HL-60 (cell line): ENCODE results near the gene CELA2B.
"Not testable (repeated sequence)": the region's sequence is repeated elsewhere in the genome, so short reads cannot be mapped to it uniquely, and the experiment has no call there.

Experiments
- DNase-seq, 2 experiments: peaks; one replicate each; pipeline ENCODE4 v3.0.0-alpha.2; 2010 to 2020; ENCODE audit warnings: low read depth in 1 of 2, low spot score in 1 of 2
- H3K27ac ChIP-seq: fragments of 250-450 bp; sonication (Bioruptor Pico); replicated peaks from 2 replicates; pipeline ENCODE4 v1.5.1; 2020; ENCODE audit warnings: mild to moderate bottlenecking, moderate library complexity
- H3K27me3 ChIP-seq: fragments of 250-450 bp; sonication (Bioruptor Pico); 2 replicates; pipeline ENCODE4 v1.5.1; 2021; ENCODE audit warnings: mild to moderate bottlenecking, moderate library complexity; ENCODE audit not compliant: insufficient read depth, poor library complexity, severe bottlenecking
- H3K4me3 ChIP-seq: replicated peaks from 2 replicates; pipeline ENCODE4 v1.5.1; 2011; ENCODE audit warnings: mild to moderate bottlenecking, control low read depth, low read length; ENCODE audit not compliant: insufficient read depth
- CTCF ChIP-seq: IDR thresholded peaks from one replicate; pipeline ENCODE4 v1.5.1; 2011; ENCODE audit warnings: low read length, control low read depth, inconsistent platforms; ENCODE audit not compliant: insufficient read depth
- GABPA ChIP-seq: IDR thresholded peaks from 2 replicates; pipeline ENCODE4 v1.6.1; 2012; ENCODE audit warnings: low read depth
- POLR2AphosphoS5 ChIP-seq: IDR thresholded peaks from 2 replicates; pipeline ENCODE4 v1.6.1; 2012; ENCODE audit warnings: low read depth
- SPI1 ChIP-seq: IDR thresholded peaks from 2 replicates; pipeline ENCODE4 v1.6.1; 2012; ENCODE audit warnings: low read depth, mild to moderate bottlenecking, borderline replicate concordance
- TF ChIP-seq, protein P1 (sequence below): IDR thresholded peaks from 2 replicates; pipeline ENCODE4 v1.6.1; 2012; ENCODE audit warnings: low read depth; ENCODE audit not compliant: insufficient replicate concordance

Gene CELA2B

GRCh38 chr1:15471723-15472122, 4.2 kb upstream of the CELA2B start:
- H3K27me3 ChIP-seq, DNase-seq, H3K4me3 ChIP-seq, H3K27ac ChIP-seq: not testable (repeated sequence)

DNA sequence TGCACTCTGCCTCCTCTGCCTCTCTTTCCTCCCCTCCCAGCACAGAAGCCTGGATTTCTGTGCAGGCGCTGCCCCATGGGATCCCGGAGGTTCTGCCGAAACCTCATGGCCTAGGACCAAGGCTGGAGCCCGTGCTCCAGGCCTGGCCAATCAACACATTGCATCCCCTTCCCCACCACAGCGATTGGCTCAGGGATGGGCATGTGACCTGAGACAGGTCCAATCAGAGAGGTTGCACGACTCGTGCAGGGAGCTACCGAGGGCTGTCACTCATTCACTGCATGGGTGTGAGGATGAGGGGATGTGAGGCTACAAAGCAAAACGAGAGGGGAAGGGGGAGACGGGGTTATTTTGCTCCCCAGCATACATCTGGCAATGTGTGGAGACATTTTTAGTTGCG, 3.3 kb upstream of the CELA2B start:
- DNase-seq: no peak
- H3K27me3 ChIP-seq: no peaks in the 10 kb centered on the region
- TF ChIP-seq, protein P1, sequence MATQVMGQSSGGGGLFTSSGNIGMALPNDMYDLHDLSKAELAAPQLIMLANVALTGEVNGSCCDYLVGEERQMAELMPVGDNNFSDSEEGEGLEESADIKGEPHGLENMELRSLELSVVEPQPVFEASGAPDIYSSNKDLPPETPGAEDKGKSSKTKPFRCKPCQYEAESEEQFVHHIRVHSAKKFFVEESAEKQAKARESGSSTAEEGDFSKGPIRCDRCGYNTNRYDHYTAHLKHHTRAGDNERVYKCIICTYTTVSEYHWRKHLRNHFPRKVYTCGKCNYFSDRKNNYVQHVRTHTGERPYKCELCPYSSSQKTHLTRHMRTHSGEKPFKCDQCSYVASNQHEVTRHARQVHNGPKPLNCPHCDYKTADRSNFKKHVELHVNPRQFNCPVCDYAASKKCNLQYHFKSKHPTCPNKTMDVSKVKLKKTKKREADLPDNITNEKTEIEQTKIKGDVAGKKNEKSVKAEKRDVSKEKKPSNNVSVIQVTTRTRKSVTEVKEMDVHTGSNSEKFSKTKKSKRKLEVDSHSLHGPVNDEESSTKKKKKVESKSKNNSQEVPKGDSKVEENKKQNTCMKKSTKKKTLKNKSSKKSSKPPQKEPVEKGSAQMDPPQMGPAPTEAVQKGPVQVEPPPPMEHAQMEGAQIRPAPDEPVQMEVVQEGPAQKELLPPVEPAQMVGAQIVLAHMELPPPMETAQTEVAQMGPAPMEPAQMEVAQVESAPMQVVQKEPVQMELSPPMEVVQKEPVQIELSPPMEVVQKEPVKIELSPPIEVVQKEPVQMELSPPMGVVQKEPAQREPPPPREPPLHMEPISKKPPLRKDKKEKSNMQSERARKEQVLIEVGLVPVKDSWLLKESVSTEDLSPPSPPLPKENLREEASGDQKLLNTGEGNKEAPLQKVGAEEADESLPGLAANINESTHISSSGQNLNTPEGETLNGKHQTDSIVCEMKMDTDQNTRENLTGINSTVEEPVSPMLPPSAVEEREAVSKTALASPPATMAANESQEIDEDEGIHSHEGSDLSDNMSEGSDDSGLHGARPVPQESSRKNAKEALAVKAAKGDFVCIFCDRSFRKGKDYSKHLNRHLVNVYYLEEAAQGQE: no peak
- TF ChIP-seq CTCF (no peak), POLR2AphosphoS5 (no peak), GABPA (no peak), SPI1 (no peak)

DNA sequence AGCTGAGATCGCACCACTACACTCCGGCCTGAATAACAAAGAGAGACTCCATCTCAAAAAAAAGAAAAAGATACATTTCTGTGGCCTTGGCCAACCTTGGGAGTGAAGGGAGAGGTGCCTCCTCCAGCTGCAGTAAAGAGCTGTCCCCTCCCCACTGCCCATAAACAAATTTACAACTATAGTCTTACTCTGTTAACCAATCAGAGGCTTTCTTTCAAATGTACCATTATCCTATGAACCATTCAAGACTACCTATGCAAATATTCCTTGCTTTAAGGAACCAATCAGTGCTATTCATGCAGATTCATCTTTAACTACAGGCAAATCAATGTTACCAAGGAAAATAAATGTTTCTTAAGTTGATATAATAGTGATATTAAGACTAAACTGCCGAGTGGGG, 1.0 kb downstream of the CELA2B start:
- Histone ChIP-seq H3K27me3 (no peaks in the 10 kb centered on the region), H3K4me3 (no peak overlapping the region), H3K27ac (no peak overlapping the region)
- DNase-seq: no peak
- TF ChIP-seq, protein P1: no peak
- TF ChIP-seq SPI1 (no peak), CTCF (no peak), POLR2AphosphoS5 (no peak), GABPA (no peak)

More for the DNA sequence above, 3.3 kb upstream of the CELA2B start:
- H3K4me3 ChIP-seq: no peak overlapping the region
- no peak overlapping the region for H3K27ac ChIP-seq

DNA sequence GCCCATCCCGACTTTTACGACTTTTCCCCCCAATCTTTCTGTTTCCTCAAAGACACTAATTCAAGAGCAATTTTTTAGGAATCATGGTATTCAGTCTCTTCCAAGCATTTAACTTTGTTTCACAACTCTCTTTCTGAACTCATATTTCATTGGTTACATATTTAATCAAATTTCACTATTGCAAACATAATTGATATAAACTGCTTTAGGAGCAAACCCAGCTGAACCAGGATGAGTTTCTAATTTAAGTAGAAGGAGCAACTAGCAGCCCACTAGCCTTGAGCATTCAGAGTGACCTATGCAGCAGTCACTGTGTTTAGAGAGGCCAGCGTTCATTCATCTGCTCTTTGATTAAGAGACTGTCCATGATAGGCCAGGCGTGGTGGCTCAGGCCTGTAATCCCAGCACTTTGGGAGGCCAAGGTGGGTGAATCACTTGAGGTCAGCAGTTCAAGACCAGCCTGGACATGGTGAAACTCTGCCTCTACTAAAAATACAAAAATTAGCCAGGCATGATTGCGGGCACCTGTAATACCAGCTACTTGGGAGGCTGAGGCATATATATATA, 1.8 kb downstream of the CELA2B start:
- DNase-seq: no peak
- TF ChIP-seq POLR2AphosphoS5 (no peak), CTCF (no peak)
- TF ChIP-seq, protein P1: no peak
- no peak overlapping the region for H3K27ac ChIP-seq
- no peak overlapping the region for H3K4me3 ChIP-seq
- no peaks in the 10 kb centered on the region for H3K27me3 ChIP-seq
